Stimulated activated CD4-positive, alpha-beta T cell treated with anti-CD3 and anti-CD28 coated beads, Interleukin-1b, Interleukin-23, amount 100 ng/mL, for 48 hours (primary cell): Measurements from ENCODE around the gene PTPN9.
"Not testable (repeated sequence)": the region's sequence is repeated elsewhere in the genome, so short reads cannot be mapped to it uniquely, and the experiment has no call there.

Experiments
- DNase-seq: peaks from one replicate; pipeline ENCODE4 v3.0.0-alpha.2; 2020

PTPN9 gene

GRCh38 chr15:75578948-75579920 lies at the start of gene PTPN9:
Gene PTPN9, minus strand, starts transcription at chr15:75579315. Its CDS starts 539 bp downstream, at chr15:75578776.
- peak; percentile 72 for DNase-seq

DNA sequence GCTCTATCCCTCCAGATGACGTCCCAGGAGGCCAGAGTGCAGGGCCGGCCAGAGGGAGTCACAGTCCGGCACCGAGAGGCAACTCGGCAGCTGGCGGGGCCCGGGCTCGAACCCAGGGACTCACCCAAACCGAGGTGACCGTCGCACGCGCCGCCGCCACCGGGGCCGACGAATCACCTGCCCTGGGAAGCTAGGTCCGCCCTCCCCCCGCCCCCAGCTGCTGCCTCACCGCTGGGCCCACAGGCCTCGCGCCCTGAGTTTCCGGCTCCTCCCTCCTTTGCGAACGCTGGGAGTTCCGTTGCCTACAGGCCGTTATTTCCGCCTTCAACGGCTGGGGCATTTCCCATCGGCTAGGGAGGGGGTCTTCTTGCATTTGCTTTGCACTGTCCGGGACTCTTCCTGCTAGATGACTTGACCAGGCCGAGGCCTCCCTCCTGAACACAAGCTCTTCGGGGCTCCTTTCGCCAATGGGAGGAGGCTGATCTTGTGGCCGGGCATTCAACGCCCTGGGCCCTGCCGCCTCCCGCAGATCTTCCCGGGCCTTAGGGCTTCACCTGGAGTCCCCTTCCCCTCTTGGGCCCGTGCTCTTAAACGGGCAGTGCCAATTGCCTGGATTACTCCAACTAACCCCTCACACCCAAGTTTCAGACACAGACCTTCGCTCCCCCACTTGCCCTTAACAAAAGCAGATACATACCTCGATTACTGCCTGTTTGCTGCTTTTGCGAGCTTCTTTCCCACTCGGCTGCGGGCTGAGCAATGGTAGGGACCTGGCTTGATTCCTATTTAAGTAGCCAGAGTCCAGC lies 46.6 kb upstream of the PTPN9 start, which contains the start of gene SNUPN:
Gene SNUPN, minus strand, starts transcription at position 184 of the 806 bp plus-strand sequence. CDS start 4,674 bp downstream, outside the sequence.
- DNase-seq: peak; percentile 94

DNA sequence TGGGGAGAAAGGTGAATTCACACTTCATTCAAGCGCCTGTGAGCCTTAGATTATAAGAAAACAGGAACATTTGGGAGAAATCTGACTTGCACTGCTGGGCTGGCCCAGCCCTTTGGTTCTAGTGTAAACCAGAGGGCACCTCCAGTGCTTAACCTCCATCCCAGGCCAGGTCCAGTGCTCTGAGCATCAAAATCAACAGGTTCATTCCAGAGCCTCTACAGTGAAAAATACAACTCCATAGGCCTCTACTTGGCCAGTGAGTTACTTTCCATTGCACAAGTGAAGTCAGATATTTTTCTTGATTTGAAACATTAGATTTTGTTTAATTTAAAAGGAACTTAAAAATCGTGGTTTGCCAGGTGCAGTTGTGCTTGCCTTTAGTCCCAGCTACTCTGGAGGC lies 43.4 kb upstream of the PTPN9 start:
- DNase-seq: no peak

- DNase-seq: no peak
Measured at GRCh38 chr15:75620841-75621391, 41.8 kb upstream of the PTPN9 start.

DNA sequence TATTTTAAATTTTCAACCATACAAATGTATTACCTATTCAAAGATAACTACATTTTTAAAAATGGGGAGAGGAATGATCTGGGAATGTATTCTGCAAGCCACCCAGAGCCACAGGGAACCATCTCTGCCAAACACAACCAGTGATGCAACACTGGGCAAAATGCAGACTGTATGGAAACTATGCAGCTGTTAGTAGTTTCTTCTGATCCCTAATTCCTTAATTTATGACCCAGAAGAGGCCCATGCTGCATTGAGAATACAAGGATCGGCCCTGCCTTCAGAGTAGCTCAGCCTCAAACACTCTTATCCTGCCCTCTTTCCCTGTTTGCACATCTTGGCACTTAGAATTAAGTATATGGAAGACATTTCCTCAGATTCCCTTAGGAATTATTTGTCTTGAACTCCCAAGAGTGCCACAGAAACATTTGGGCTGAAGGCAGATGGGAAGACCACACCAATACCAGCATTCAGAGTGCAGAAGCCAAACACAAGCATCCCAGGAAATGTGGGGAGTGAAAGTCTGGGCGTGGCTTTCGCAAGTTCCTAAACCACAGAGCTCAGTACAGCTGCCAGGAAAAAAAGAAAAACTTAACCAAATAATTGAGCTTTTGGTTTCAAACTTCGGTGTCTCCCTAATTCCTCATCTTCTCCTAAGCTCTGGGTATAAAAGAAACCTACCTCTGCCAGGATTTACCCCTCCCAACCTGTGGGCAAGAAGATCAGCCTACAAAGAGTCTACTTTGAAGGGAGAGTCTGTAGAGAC lies 41.1 kb upstream of the PTPN9 start:
- no peak for DNase-seq

DNA sequence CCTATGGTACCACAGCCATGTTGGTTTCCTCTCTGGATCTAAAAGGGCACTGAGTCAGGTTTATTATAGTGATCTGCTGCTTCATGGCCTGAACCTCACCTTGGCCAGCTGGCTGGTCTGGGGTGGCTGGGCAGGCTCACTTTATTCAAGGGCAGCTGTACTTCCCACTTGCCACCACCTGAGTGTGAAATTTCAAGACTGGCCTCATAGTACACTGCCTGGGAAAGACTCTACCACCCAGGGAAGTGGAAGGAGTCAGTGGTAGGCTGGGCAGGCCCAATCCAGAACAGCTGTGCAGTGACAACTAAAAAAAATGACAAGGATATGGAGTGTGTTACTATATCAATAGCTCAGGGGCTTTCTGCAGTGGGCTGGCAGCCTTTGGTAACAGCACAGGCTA lies 37.7 kb upstream of the PTPN9 start:
- DNase-seq: no peak

- no peak for DNase-seq
Measured at GRCh38 chr15:75606711-75607699, 27.9 kb upstream of the PTPN9 start.

GRCh38 chr15:75606026-75606425 lies 26.9 kb upstream of the PTPN9 start:
- DNase-seq: no peak

GRCh38 chr15:75599401-75599800 lies 20.3 kb upstream of the PTPN9 start:
- no peak for DNase-seq

GRCh38 chr15:75598361-75598760 lies 19.2 kb upstream of the PTPN9 start:
- DNase-seq: no peak

- peak; percentile 22 for DNase-seq
Measured at GRCh38 chr15:75597667-75598341, 18.7 kb upstream of the PTPN9 start.

DNA sequence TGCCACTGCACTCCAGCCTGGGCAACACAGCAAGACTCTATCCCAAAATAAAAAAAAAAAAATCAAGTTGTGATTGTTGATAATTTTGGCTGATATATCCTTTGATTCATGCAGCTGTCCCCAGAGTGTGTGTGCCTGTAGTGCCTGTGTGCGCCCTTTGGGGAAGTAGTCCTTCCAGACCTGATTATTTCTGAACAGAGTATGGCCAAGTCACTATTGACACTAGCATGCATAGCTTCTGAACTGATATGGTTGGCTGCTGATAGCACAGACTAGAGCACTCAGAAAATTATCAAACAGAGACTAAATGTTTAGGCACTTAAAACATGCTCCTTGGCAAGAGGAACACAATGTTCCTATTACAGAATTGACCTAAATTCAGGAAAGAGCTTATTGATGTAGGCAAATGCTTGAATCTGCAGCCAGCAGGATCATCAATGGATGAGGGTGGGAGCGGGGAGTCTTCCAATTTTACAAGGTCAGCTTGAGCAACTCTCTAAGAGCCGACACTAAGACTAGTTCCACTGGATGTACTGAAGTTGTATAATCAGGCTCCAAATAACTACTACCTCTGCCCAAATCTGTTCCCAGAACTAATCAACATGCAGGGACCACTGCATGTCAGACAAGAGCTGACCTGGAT lies 17.7 kb upstream of the PTPN9 start:
- DNase-seq: no peak

DNA sequence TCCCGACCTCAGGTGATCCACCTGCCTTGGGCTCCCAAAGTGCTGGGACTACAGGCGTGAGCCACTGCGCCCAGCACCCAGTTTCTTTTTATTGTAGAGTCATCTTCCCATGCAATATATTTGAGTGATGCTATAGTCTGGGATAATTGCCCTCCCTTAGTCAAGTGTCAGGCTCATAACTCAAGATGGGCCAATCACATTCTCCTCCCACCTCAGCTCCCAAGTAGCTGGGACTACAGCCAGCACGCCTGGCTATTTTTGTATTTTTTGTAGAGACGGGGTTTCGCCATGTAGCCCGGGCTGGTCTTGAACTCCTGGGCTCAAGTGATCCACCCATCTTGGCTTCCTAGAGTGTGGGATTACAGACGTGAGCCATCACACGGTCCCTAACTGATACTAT lies 15.2 kb upstream of the PTPN9 start:
- no peak for DNase-seq

DNA sequence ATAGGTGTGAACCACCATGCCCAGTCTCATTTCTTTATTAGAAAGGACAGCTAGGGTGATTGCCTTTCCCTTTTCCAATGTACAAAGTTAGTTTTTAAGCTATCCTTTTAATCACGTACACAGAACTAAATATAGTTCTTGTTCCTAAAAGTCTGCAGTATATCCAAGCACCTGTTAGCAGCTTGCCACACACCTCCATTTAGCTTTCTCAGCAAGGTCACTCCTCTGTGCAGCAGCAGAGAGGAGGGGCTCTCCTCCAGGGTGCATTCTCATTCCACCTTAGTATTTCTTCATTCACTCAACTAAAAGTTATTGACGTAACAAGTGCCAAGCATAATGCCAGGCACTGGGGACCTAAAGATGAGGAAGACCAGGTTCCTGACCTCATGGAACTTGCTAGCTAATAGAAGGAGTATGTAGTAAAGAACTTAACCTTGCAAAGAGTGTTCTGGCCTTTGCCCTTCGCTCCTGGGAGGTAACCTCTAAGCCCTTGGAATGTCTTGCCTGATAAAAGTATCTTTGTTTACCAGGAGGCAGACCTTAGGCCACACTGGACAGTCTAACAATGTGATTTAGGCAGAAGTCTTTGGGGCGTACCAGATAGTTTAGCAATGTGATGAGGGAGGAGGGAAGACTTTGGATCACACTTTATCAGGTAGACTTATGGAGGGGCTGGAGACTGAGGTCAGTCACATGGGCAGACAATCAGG lies 12.7 kb upstream of the PTPN9 start:
- no peak for DNase-seq

- DNase-seq: no peak
Measured at GRCh38 chr15:75590239-75590638, 11.1 kb upstream of the PTPN9 start.

DNA sequence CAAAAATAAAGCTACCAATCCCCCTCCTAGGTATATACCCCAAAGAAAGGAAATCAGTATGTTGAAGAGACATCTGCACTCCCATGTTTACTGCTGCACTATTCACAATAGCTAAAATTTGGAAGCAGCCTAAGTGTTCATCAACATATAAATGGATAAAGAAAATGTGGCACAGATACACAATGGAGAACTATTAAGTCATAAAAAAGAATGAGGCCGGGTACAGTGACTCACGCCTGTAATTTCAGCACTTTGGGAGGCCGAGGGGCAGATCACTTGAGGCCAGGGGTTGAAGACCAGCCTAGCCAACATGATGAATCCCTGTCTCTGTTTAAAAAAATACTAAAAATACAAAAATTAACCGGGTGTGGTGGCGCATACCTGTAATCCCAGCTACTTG lies 10.0 kb upstream of the PTPN9 start:
- DNase-seq: no peak

GRCh38 chr15:75586422-75586821 lies 7.3 kb upstream of the PTPN9 start:
- DNase-seq: not testable (repeated sequence)

DNA sequence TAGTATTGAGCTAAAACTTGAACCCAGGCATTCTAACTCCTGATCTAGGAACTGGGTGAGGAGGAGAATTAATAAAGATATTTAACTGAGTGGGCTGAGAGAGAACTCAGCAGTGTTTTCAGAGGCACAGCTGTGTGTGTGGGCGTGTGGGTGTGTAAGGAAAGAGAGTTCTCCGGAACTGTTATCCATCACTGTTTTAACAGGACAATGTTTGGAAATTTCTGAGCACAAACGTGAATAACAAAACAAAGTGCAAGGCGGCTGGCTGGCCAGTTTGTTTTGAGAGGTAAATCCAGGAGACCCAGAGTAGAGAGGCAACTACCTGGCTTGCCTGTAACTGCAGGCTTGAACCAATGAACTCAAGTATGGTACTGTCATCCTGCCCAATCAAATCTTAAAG lies 5.0 kb upstream of the PTPN9 start:
- DNase-seq: no peak

GRCh38 chr15:75583701-75584100 lies 4.6 kb upstream of the PTPN9 start:
- no peak for DNase-seq
